Activated CD8-positive, alpha-beta memory T cell treated with anti-CD3 and anti-CD28 coated beads, Interleukin-2, amount 50 U/mL, for 48 hours (primary cell): ENCODE results near the gene RBP3.

ENCODE experiments used
- DNase-seq: peaks from one replicate; pipeline ENCODE4 v3.0.0-alpha.2; 2020

RBP3 gene

GRCh38 chr10:47339186-47339735 is 8.9 kb upstream of the RBP3 start:
- DNase-seq: no peak

GRCh38 chr10:47339759-47340607 is 8.2 kb upstream of the RBP3 start:
- DNase-seq: no peak

- peak; percentile 91 for DNase-seq
These were observed 7.5 kb upstream of the RBP3 start for GRCh38 chr10:47340608-47341170.

- no peak for DNase-seq
These were observed 2.9 kb upstream of the RBP3 start for GRCh38 chr10:47344996-47345870.

- no peak for DNase-seq
These were observed 1.4 kb upstream of the RBP3 start for GRCh38 chr10:47346581-47347302.

- DNase-seq: no peak
These were observed 874 bp upstream of the RBP3 start for GRCh38 chr10:47347303-47347675.

- no peak for DNase-seq
These were observed 703 bp downstream of the RBP3 start for GRCh38 chr10:47348661-47349470.

- DNase-seq: no peak
These were observed 1.4 kb downstream of the RBP3 start for GRCh38 chr10:47349516-47349915.

GRCh38 chr10:47349941-47350371 is 1.8 kb downstream of the RBP3 start:
- DNase-seq: no peak

GRCh38 chr10:47350671-47351640 is 2.8 kb downstream of the RBP3 start:
- DNase-seq: no peak

GRCh38 chr10:47351899-47352815 is 4.0 kb downstream of the RBP3 start:
- no peak for DNase-seq

- DNase-seq: no peak
These were observed 5.2 kb downstream of the RBP3 start for GRCh38 chr10:47353351-47353750.

GRCh38 chr10:47354165-47354564 is 6.0 kb downstream of the RBP3 start:
- DNase-seq: no peak

GRCh38 chr10:47354900-47355299 is 6.7 kb downstream of the RBP3 start:
- DNase-seq: no peak

GRCh38 chr10:47356708-47357107 is 8.5 kb downstream of the RBP3 start:
- no peak for DNase-seq

GRCh38 chr10:47357131-47357582 is 9.0 kb downstream of the RBP3 start:
- DNase-seq: no peak

- no peak for DNase-seq
These were observed 9.7 kb downstream of the RBP3 start for GRCh38 chr10:47357911-47358310.

- no peak for DNase-seq
These were observed 10.3 kb downstream of the RBP3 start for GRCh38 chr10:47358457-47358856.

GRCh38 chr10:47359101-47359500 is 10.9 kb downstream of the RBP3 start:
- DNase-seq: no peak
